PC-3 (cell line): ENCODE results near the gene OR52W1. TPM values are rescaled to one million over a fixed set of nuclear protein-coding genes. Genes with fewer than 3 reads are reported as not detected.

ENCODE experiments used
- ATAC-seq: fragments of 200-7000 bp; cut with Tn5 transposase; 2 replicates; pipeline ENCODE4 v1.9.1; 2020; ENCODE audit warnings: mild to moderate bottlenecking, moderate library complexity
- BruUV-seq: library from RNA; stranded (reverse); fragments of 400-500 nt; replicated peaks from 2 replicates; lab custom pipeline; 2021; lab: Mats Ljungman, UMichigan
- CTCF ChIA-PET: fragments of 300-600 bp; sonication (Branson Sonifier 250); formaldehyde crosslinking; loops from one replicate; lab custom pipeline; 2022; ENCODE audit warnings: antibody characterized with exemption; lab: Charles Lee
- POLR2A ChIA-PET: fragments of 300-600 bp; sonication (Branson Sonifier 250); formaldehyde crosslinking; loops from one replicate; lab custom pipeline; 2022; ENCODE audit warnings: antibody characterized with exemption; ENCODE audit not compliant: unreplicated experiment; lab: Charles Lee
- DNase-seq: peaks from one replicate; pipeline ENCODE4 v3.0.0-alpha.2; 2015
- H2AFZ ChIP-seq: fragments of 300-600 bp; sonication (generic); 2 replicates; pipeline ENCODE4 v1.6.0; 2016; ENCODE audit warnings: antibody characterized with exemption, low read length
- H3F3A ChIP-seq: fragments of 300-600 bp; sonication (generic); one replicate; pipeline ENCODE4 v1.6.0; 2017; ENCODE audit warnings: antibody characterized with exemption, low read length, control low read depth, mild to moderate bottlenecking; ENCODE audit not compliant: unreplicated experiment
- H3K27ac ChIP-seq: fragments of 300-600 bp; sonication (generic); 2 replicates; pipeline ENCODE4 v1.5.1; 2016; ENCODE audit warnings: mild to moderate bottlenecking, low read length
- H3K27me3 ChIP-seq: fragments of 300-600 bp; sonication (generic); 2 replicates; pipeline ENCODE4 v1.6.1; 2016; ENCODE audit warnings: low read length, mixed read lengths
- H3K36me3 ChIP-seq: fragments of 300-600 bp; sonication (generic); 2 replicates; pipeline ENCODE4 v1.6.1; 2016; ENCODE audit warnings: low read depth, mixed run types, low read length, mixed read lengths
- H3K4me1 ChIP-seq: fragments of 300-600 bp; sonication (generic); 2 replicates; pipeline ENCODE4 v1.5.1; 2016; ENCODE audit warnings: low read length; ENCODE audit not compliant: insufficient read depth
- H3K4me2 ChIP-seq: fragments of 300-600 bp; sonication (generic); 2 replicates; pipeline ENCODE4 v1.6.0; 2016; ENCODE audit warnings: low read length
- H3K4me3 ChIP-seq: fragments of 300-600 bp; sonication (generic); 2 replicates; pipeline ENCODE4 v1.5.1; 2016; ENCODE audit warnings: mild to moderate bottlenecking, low read length, mixed read lengths
- H3K79me2 ChIP-seq: fragments of 300-600 bp; sonication (generic); 2 replicates; pipeline ENCODE4 v1.6.1; 2017; ENCODE audit warnings: low read length, mixed read lengths
- H3K9ac ChIP-seq: fragments of 300-600 bp; sonication (generic); 2 replicates; pipeline ENCODE4 v1.6.0; 2016; ENCODE audit warnings: mild to moderate bottlenecking, low read length
- H3K9me2 ChIP-seq: fragments of 300-600 bp; sonication (generic); replicated peaks from 2 replicates; pipeline ENCODE4 v1.6.1; 2016; ENCODE audit warnings: mixed run types, low read length, mixed read lengths
- H3K9me3 ChIP-seq: fragments of 300-600 bp; sonication (generic); 2 replicates; pipeline ENCODE4 v1.6.1; 2016; ENCODE audit warnings: low read length, mixed read lengths
- H4K20me1 ChIP-seq: fragments of 300-600 bp; sonication (generic); 2 replicates; pipeline ENCODE4 v1.6.1; 2016; ENCODE audit warnings: low read length, mixed read lengths
- EZH2 ChIP-seq: fragments of 300-600 bp; sonication (generic); IDR thresholded peaks from one replicate; pipeline ENCODE4 v1.6.1; 2017; ENCODE audit warnings: antibody characterized with exemption, mild to moderate bottlenecking, low read length; ENCODE audit not compliant: unreplicated experiment
- EZH2phosphoT487 ChIP-seq: fragments of 300-600 bp; sonication (generic); IDR thresholded peaks from 2 replicates; pipeline ENCODE4 v1.6.1; 2018; ENCODE audit warnings: mild to moderate bottlenecking, antibody characterized with exemption, low read length, borderline replicate concordance
- intact Hi-C: fragments of 100-400 bp; cut with micrococcal nuclease; formaldehyde crosslinking; loops from 2 replicates; pipeline ENCODE4 v1.9.0; 2023
- total RNA-seq: library from RNA; depleted of rRNA; stranded (reverse); fragments of >200 nt; gene quantifications from 2 replicates; pipeline ENCODE4 v1.2.3, GENCODE V29; 2014
- TF ChIP-seq, protein P1 (sequence below): fragments of 300-600 bp; sonication (generic); conservative IDR thresholded peaks from 2 replicates; pipeline ENCODE4 v1.5.1; 2017; ENCODE audit warnings: antibody characterized with exemption, low read depth, mild to moderate bottlenecking, low read length

OR52W1 gene
- total RNA-seq, 1 experiment from 2014 or later = not detected

DNA sequence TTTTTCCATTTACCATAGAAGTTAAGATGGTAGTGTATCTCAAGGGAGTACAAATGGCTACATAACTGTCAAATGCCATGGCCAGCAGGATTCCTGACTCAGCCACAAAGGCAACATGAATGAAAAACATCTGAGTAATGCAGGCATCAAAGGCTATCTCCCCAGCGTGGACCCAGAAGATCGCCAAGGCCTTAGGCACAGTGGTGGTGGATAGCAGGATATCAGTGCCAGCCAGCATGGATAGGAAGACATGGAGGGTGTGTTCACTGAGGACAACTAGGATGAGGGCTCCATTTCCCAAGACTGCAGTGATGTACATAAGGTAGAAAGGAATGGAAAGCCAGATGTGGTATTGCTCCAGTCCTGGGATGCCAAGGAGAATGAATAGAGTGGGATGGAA is 46.9 kb upstream of the OR52W1 start:
- BruUV-seq = no TSS peak
- POLR2A ChIA-PET = no interaction called here
- intact Hi-C loops = no loop called here

DNA sequence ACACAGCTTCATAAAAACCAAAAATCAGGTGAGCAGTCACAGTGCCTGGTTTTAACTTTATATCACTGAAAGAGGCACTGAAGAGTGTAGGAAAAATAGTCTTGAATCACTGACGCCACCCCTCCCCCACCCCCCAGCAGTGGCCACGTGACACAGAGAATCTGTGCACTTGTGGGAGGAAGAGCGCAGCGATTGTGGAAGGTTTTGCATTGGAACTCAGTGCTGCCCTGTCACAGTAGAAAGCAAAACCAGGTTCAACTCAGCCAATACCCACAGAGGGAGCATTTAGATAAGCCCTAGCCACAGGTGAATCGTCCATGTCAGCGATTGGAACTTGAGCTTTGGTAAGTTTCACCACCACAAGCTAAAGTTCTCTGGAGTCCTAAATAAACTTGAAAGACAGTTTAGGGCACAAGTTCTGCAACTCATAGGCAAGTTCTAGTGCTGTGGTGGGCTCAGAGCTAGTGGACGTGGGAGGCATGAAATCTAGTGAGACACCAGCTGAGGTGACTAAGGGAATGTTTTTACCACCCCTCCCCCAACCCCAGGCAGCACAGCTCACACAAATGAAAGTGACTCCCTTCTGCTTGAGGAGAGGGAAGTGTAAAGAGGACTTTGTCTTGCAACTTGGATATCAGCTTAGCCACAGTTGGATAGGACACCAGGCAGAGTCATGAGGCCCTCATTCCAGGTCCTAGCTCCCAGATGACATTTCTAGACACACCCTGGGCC is 42.2 kb upstream of the OR52W1 start:
- H3K9ac ChIP-seq = no peak overlapping the region
- H3F3A ChIP-seq = no peaks in the 10 kb centered on the region
- CTCF ChIA-PET = no interaction called here
- no peaks in the 10 kb centered on the region for H3K9me2 ChIP-seq
- no peak for DNase-seq
- H3K27ac ChIP-seq = no peak overlapping the region
- no peak overlapping the region for H3K4me2 ChIP-seq
- no peaks in the 10 kb centered on the region for H3K9me3 ChIP-seq
- H3K27me3 ChIP-seq = no peaks in the 10 kb centered on the region; the same call in 1 of the 2 replicates
- no peaks in the 10 kb centered on the region for H3K36me3 ChIP-seq
- no peaks in the 10 kb centered on the region for H3K4me1 ChIP-seq
- intact Hi-C loops = no loop called here
- ATAC-seq = no peak
- H3K4me3 ChIP-seq = no peak overlapping the region
- no TSS peak for BruUV-seq
- H2AFZ ChIP-seq = no peak overlapping the region
- POLR2A ChIA-PET = no interaction called here
- no peak for TF ChIP-seq EZH2
- TF ChIP-seq, protein P1, sequence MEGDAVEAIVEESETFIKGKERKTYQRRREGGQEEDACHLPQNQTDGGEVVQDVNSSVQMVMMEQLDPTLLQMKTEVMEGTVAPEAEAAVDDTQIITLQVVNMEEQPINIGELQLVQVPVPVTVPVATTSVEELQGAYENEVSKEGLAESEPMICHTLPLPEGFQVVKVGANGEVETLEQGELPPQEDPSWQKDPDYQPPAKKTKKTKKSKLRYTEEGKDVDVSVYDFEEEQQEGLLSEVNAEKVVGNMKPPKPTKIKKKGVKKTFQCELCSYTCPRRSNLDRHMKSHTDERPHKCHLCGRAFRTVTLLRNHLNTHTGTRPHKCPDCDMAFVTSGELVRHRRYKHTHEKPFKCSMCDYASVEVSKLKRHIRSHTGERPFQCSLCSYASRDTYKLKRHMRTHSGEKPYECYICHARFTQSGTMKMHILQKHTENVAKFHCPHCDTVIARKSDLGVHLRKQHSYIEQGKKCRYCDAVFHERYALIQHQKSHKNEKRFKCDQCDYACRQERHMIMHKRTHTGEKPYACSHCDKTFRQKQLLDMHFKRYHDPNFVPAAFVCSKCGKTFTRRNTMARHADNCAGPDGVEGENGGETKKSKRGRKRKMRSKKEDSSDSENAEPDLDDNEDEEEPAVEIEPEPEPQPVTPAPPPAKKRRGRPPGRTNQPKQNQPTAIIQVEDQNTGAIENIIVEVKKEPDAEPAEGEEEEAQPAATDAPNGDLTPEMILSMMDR = no peak
- TF ChIP-seq EZH2phosphoT487 = no peak
- no peaks in the 10 kb centered on the region for H4K20me1 ChIP-seq
- H3K79me2 ChIP-seq = no peaks in the 10 kb centered on the region

More for the DNA sequence above, 46.9 kb upstream of the OR52W1 start:
- Histone ChIP-seq H4K20me1 (no peaks in the 10 kb centered on the region), H3K9me3 (no peaks in the 10 kb centered on the region), H2AFZ (no peak overlapping the region), H3K79me2 (no peaks in the 10 kb centered on the region), H3K9ac (no peak overlapping the region), H3K9me2 (no peaks in the 10 kb centered on the region), H3K27ac (no peak overlapping the region), H3K4me2 (no peak overlapping the region), H3K4me3 (no peak overlapping the region), H3K27me3 (no peaks in the 10 kb centered on the region), H3K36me3 (no peaks in the 10 kb centered on the region), H3F3A (no peaks in the 10 kb centered on the region), H3K4me1 (no peaks in the 10 kb centered on the region)
- no peak for ATAC-seq
- TF ChIP-seq EZH2phosphoT487 = no peak
- TF ChIP-seq, protein P1 = no peak
- TF ChIP-seq EZH2 = no peak
- DNase-seq = no peak
- CTCF ChIA-PET = no interaction called here

- ChIA-PET CTCF (no interaction called here), POLR2A (no interaction called here)
- no peak for ATAC-seq
- Histone ChIP-seq H3K36me3 (no peaks in the 10 kb centered on the region), H3K79me2 (no peaks in the 10 kb centered on the region), H3K9me3 (no peaks in the 10 kb centered on the region), H3K4me1 (no peaks in the 10 kb centered on the region), H3K9ac (no peak within 1 kb of the TSS), H4K20me1 (no peaks in the 10 kb centered on the region), H3K4me2 (no peak within 1 kb of the TSS), H3K4me3 (no peak within 1 kb of the TSS), H3F3A (no peaks in the 10 kb centered on the region), H3K9me2 (no peaks in the 10 kb centered on the region), H3K27me3 (peaks cover 26% of the 10 kb centered on the region), H3K27ac (no peak within 1 kb of the TSS), H2AFZ (no peak within 1 kb of the TSS)
- BruUV-seq = no TSS peak
- DNase-seq = no peak
- no peak for TF ChIP-seq EZH2
- intact Hi-C loops = no loop called here
Observed at GRCh38 chr11:6170226-6170625, 28.8 kb upstream of the OR52W1 start, which contains the start of gene OR52B2. OR52B2 (minus strand) TSS chr11:6170326; CDS start chr11:6170326, 0 bp downstream.
